ENCODE results near the gene CLIP3. TPM values are rescaled to one million over a fixed set of nuclear protein-coding genes. Genes with fewer than 3 reads are reported as not detected.

The CLIP3 gene
- total RNA-seq, 6 donors from 2014 or later: 3.0 to 13.0 (median 6.4) TPM

DNA sequence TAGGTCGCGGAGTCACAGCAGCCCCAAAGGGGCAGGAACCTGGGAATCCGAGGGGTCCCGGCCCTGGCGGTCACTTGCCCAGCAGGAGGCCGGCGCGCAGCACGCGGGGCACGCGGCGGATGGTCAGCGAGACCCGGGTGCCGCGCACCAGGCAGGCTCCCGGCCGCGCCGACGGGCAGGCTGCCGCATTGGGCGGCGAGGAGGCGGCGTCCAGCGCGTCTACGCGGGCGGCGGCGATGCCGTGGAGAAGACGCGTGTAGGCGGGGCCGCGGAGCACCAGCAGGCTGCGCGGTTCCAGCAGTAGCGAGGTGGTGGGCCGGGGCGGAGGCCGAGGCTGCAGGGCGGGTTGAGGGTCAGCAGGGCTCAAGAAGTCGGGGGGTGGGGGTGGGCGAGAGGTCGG lies 23.5 kb downstream of the CLIP3 start:
- Histone ChIP-seq H3K27me3 (no peaks in the 10 kb centered on the region), H3K9me3 (no peaks in the 10 kb centered on the region), H3K4me3 (peak overlapping the region in 3 of 4 donors; percentile 33 to 53 (median 46)), H3K36me3 (peaks cover 0 to 6% (median 0%) of the 10 kb centered on the region in 4 donors), H3K27ac (peak overlapping the region; percentile 19 to 76 (median 54)), H3K4me1 (peaks cover 16 to 25% (median 21%) of the 10 kb centered on the region in 4 donors)
- peak; percentile 47 to 81 for ATAC-seq (ENCODE audit: low FRiP score in 2 of 2)
- WGBS, 2 donors: 2 to 22% methylated on average over 5 to 14 of the region's 50 CpGs
- peak; percentile 74 to 94 for DNase-seq
- TF ChIP-seq POLR2A (IDR thresholded peaks at IDR 0.05) (peak in 1 of 4 donors; percentile 55), CTCF (IDR thresholded peaks at IDR 0.05) (peak in 1 of 6 experiments; percentile 15), POLR2AphosphoS5 (IDR thresholded peaks at IDR 0.05) (peak in 1 of 2 donors; percentile 43), EP300 (IDR thresholded peaks at IDR 0.05) (no peak)

GRCh38 chr19:36008336-36008978 lies 24.2 kb downstream of the CLIP3 start, which contains the start of gene SYNE4:
Gene SYNE4, minus strand, starts transcription at chr19:36008813. Its CDS starts 132 bp downstream, at chr19:36008681.
- Histone ChIP-seq H3K9me3 (no peaks in the 10 kb centered on the region), H3K4me1 (peaks cover 14 to 21% (median 18%) of the 10 kb centered on the region in 4 donors), H3K27me3 (no peaks in the 10 kb centered on the region), H3K27ac (peak within 1 kb of the TSS; percentile 39 to 76 (median 70)), H3K4me3 (peak within 1 kb of the TSS; percentile 33 to 53 (median 42)), H3K36me3 (peaks cover 0 to 14% (median 0%) of the 10 kb centered on the region in 4 donors)
- TF ChIP-seq CTCF (IDR thresholded peaks at IDR 0.05) (no peak), POLR2AphosphoS5 (IDR thresholded peaks at IDR 0.05) (peak in 1 of 2 donors; percentile 48), POLR2A (IDR thresholded peaks at IDR 0.05) (peak in 1 of 4 donors; percentile 63), EP300 (IDR thresholded peaks at IDR 0.05) (no peak)
- ATAC-seq (ENCODE audit: low FRiP score in 2 of 2) (peak; percentile 34 to 85), DNase-seq (peak in 1 of 2 donors; percentile 86)
- WGBS, 2 donors: 41 to 48% methylated on average over 8 to 18 of the region's 19 CpGs

DNA sequence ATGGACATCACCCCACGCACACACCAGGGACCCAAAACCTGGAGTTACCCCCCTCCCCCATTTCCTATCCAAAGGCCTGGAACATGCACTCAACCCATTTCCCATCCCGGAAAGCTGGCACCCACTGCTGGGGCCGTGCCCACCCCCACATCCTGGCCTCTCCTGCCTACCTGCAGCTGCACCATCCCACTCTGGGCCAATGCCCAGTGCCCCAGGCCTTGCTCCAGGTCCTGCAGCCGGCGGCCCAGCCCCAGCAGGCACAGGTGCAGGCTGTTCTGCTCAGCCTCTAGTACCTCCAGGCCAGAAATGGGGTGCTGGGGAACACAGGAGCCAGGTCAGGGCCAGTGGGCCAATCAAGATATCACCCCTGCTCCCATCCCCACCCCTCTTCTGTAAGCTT lies 25.7 kb downstream of the CLIP3 start:
- ATAC-seq (ENCODE audit: low FRiP score in 2 of 2) (no peak), DNase-seq (no peak)
- no peak overlapping the region for H3K27ac ChIP-seq
- H3K9me3 ChIP-seq: no peaks in the 10 kb centered on the region
- H3K36me3 ChIP-seq: peaks cover 0 to 16% (median 0%) of the 10 kb centered on the region in 4 donors
- TF ChIP-seq POLR2AphosphoS5 (IDR thresholded peaks at IDR 0.05) (no peak), CTCF (IDR thresholded peaks at IDR 0.05) (no peak), POLR2A (IDR thresholded peaks at IDR 0.05) (no peak), EP300 (IDR thresholded peaks at IDR 0.05) (no peak)
- H3K4me1 ChIP-seq: peaks cover 10 to 16% (median 11%) of the 10 kb centered on the region in 4 donors
- WGBS, 2 donors: 89 to 93% methylated on average over 3 to 5 of the region's 5 CpGs
- H3K4me3 ChIP-seq: no peak overlapping the region
- no peaks in the 10 kb centered on the region for H3K27me3 ChIP-seq

GRCh38 chr19:36003284-36003683 lies 29.4 kb downstream of the CLIP3 start:
- H3K27ac ChIP-seq: no peak overlapping the region
- WGBS, 2 donors: 79 to 94% methylated on average over 3 to 4 of the region's 4 CpGs
- no peaks in the 10 kb centered on the region for H3K27me3 ChIP-seq
- no peak for TF ChIP-seq POLR2AphosphoS5 (IDR thresholded peaks at IDR 0.05)
- no peak for TF ChIP-seq EP300 (IDR thresholded peaks at IDR 0.05)
- TF ChIP-seq CTCF (IDR thresholded peaks at IDR 0.05): no peak
- TF ChIP-seq POLR2A (IDR thresholded peaks at IDR 0.05): no peak
- peaks cover 0 to 29% (median 0%) of the 10 kb centered on the region in 4 donors for H3K36me3 ChIP-seq
- DNase-seq (no peak), ATAC-seq (ENCODE audit: low FRiP score in 2 of 2) (no peak)
- H3K9me3 ChIP-seq: no peaks in the 10 kb centered on the region
- H3K4me1 ChIP-seq: peaks cover 0 to 11% (median 7%) of the 10 kb centered on the region in 4 donors
- H3K4me3 ChIP-seq: no peak overlapping the region

Data from upper lobe of left lung (tissue), 6 donors.